Vagina (tissue), 2 donors: ENCODE data around the gene DOLPP1. TPM values are rescaled to one million over a fixed set of nuclear protein-coding genes. Genes with fewer than 3 reads are reported as not detected.
A peak's percentile ranks its signal among the peaks of the same experiment; 100 is the strongest.

Experiments used
- DNase-seq, 2 donors: peaks; one replicate each; pipeline ENCODE4 v3.0.0-alpha.2; 2017; ENCODE audit errors: extremely low spot score in 2 of 2
- H3K27ac ChIP-seq: fragments of 200-600 bp; sonication (generic); one replicate; pipeline ENCODE4 v1.5.1; 2019
- H3K27me3 ChIP-seq: fragments of 200-600 bp; sonication (generic); one replicate; pipeline ENCODE4 v1.5.1; 2019
- H3K36me3 ChIP-seq, 2 donors: fragments of 200-600 bp; sonication (generic); one replicate each; pipeline ENCODE4 v1.5.1; 2017 to 2019
- H3K4me1 ChIP-seq: fragments of 200-600 bp; sonication (generic); one replicate; pipeline ENCODE4 v1.5.1; 2019
- H3K4me3 ChIP-seq, 2 donors: fragments of 200-600 bp; sonication (generic); 1 replicate in 1 of 2; 2 replicates in 1 of 2; pipeline ENCODE4 v1.5.1; 2016 to 2019
- H3K9me3 ChIP-seq: fragments of 200-600 bp; sonication (generic); one replicate; pipeline ENCODE4 v1.5.1; 2019
- POLR2A ChIP-seq, 2 donors: fragments of 450-650 bp; IDR thresholded peaks; one replicate each; pipeline ENCODE4 v1.6.1; 2017; ENCODE audit warnings: antibody characterized with exemption in 2 of 2, mild to moderate bottlenecking in 2 of 2, moderate library complexity in 2 of 2
- POLR2AphosphoS5 ChIP-seq, 2 donors: sonication (generic); formaldehyde crosslinking; IDR thresholded peaks; one replicate each; pipeline ENCODE4 v1.9.0; 2017; ENCODE audit warnings: antibody characterized with exemption in 2 of 2, mild to moderate bottlenecking in 2 of 2, low read depth in 1 of 2; ENCODE audit not compliant: insufficient read depth in 1 of 2
- intact Hi-C: fragments of 100-400 bp; cut with DNase I; formaldehyde crosslinking; loops from one replicate; pipeline ENCODE4 v1.15.1; 2023
- total RNA-seq: library from RNA; depleted of rRNA; stranded (reverse); fragments of >200 nt; gene quantifications from one replicate; pipeline ENCODE4 v1.2.3, GENCODE V29; 2016
- TF ChIP-seq, protein P1 (sequence below), 3 experiments: fragments of 450-650 bp in 2 of 3; fragments of 200-600 bp in 1 of 3; sonication (generic) in 1 of 3; IDR thresholded peaks; one replicate each; pipeline ENCODE4 v1.5.1; 2017 to 2019; ENCODE audit warnings: antibody characterized with exemption in 3 of 3, mild to moderate bottlenecking in 2 of 3, moderate library complexity in 2 of 3

The DOLPP1 gene
- total RNA-seq, 1 donor from 2014 or later: 3.2 TPM

DNA sequence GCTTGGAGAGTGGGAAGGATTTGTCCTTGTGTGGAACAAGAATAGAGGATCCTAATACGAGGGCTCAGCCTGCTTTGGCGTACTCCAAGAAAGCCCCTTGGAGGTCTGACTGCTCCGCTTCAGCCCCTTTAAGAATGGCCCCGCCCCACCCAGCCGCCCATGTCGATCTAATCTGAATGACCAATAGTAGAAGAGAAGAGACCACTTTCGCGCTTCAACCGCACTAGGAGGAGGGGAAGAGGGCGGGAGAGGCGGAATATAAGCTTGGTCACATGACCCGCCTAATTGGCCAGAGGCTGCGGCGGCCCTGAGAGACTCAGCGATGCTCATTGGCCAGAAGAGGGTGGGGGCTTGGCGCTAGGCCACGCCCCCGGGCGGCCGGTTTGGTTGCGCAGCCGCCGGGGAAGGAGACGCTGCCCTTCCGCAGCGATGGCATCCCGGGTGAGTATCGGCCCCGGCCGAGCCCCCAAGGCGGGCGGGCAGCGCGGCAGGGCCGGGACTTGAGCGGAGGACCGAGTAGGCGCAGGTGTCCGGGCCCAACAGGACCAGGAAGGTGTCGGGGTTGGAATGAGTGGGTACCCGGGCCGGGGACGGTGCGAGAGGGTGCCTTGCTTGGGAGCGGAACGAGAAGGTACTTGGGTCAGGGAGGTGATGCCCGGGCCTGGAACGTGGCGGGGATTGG is 44.5 kb upstream of the DOLPP1 start, which contains the start of gene MIGA2:
TSS of gene MIGA2 (plus strand) at position 386 of the 682 bp plus-strand sequence. CDS start 3,969 bp downstream, outside the sequence.
- no peaks in the 10 kb centered on the region for H3K27me3 ChIP-seq
- no peaks in the 10 kb centered on the region for H3K9me3 ChIP-seq
- intact Hi-C loops: no loop called here
- TF ChIP-seq, protein P1, sequence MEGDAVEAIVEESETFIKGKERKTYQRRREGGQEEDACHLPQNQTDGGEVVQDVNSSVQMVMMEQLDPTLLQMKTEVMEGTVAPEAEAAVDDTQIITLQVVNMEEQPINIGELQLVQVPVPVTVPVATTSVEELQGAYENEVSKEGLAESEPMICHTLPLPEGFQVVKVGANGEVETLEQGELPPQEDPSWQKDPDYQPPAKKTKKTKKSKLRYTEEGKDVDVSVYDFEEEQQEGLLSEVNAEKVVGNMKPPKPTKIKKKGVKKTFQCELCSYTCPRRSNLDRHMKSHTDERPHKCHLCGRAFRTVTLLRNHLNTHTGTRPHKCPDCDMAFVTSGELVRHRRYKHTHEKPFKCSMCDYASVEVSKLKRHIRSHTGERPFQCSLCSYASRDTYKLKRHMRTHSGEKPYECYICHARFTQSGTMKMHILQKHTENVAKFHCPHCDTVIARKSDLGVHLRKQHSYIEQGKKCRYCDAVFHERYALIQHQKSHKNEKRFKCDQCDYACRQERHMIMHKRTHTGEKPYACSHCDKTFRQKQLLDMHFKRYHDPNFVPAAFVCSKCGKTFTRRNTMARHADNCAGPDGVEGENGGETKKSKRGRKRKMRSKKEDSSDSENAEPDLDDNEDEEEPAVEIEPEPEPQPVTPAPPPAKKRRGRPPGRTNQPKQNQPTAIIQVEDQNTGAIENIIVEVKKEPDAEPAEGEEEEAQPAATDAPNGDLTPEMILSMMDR (IDR thresholded peaks at IDR 0.05): no peak
- peak in 1 of 2 donors; percentile 86 for TF ChIP-seq POLR2A (IDR thresholded peaks at IDR 0.05)
- peak; percentile 97 for TF ChIP-seq POLR2AphosphoS5 (IDR thresholded peaks at IDR 0.05; ENCODE audit: insufficient read depth in 1 of 2, low read depth in 1 of 2)
- peak in 1 of 2 donors; percentile 99 for DNase-seq
- peaks cover 29% of the 10 kb centered on the region for H3K4me1 ChIP-seq
- peaks cover 0 to 9% of the 10 kb centered on the region in 2 donors for H3K36me3 ChIP-seq
- H3K4me3 ChIP-seq: peak within 1 kb of the TSS; percentile 76 to 99
- H3K27ac ChIP-seq: peak within 1 kb of the TSS; percentile 89

DNA sequence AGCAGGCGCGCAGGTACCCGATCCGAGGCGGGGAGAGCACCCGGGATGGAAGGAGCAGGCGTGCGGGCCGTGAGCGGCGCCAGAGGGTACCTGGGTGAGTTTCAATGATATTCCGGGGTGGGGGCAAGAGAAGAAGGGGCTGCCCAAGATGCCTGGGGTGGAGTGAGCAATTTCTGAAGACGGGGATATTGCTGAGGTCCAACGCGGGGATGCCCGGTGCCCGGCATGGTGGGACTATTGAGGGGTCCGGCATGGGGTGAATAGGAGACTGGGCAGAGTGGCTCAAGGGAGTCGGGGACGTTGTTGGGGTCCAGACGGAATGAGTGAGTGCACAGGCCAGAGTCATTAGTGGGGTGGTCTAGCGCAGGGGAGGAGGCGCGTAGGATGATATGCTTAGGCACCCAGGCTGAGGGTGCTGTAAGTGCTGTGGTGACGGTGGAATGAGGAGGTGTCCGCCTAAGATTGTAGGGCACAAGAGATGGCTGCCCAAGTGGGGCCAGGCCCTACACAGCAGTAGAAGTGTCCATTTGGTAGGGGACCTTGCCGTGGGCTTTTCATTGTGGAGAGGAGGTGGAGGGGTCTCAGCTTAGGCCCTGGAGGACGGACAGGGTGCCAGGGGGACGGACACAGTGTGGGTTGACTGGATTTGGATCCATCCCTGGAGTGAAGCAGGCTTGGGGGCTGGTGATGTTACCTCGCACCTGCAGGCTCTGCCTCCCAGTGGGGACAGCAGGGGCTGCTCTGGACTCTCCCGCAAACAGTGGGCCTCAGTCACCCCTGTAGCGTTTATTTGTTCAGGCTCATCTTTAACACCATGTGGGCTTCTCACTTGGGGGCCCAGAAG is 43.8 kb upstream of the DOLPP1 start:
- H3K4me3 ChIP-seq: peak overlapping the region; percentile 76 to 99
- TF ChIP-seq POLR2A (IDR thresholded peaks at IDR 0.05): no peak
- TF ChIP-seq POLR2AphosphoS5 (IDR thresholded peaks at IDR 0.05; ENCODE audit: insufficient read depth in 1 of 2, low read depth in 1 of 2): no peak
- TF ChIP-seq, protein P1 (IDR thresholded peaks at IDR 0.05): no peak
- no peaks in the 10 kb centered on the region for H3K9me3 ChIP-seq
- peaks cover 29% of the 10 kb centered on the region for H3K4me1 ChIP-seq
- no peak for DNase-seq
- intact Hi-C loops: no loop called here
- H3K27me3 ChIP-seq: no peaks in the 10 kb centered on the region
- peak overlapping the region; percentile 89 for H3K27ac ChIP-seq
- peaks cover 0 to 17% of the 10 kb centered on the region in 2 donors for H3K36me3 ChIP-seq

DNA sequence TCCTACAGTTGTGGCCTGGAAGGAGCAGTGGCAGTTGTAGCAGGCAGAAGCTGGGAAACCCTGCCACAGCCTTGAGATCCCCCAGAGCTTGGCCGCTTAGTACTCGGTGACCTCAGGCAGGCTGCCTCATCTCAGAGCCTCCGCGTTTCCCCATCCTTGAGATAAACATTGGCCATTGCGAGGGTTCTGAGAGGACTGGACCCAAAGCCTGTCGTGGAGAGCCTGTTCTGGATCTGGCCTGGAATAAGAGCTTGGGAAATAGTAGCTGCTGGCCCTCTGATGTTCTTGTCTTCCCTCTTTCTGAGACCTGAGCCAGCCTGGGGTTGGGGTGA is 43.2 kb upstream of the DOLPP1 start:
- TF ChIP-seq, protein P1 (IDR thresholded peaks at IDR 0.05): no peak
- TF ChIP-seq POLR2AphosphoS5 (IDR thresholded peaks at IDR 0.05; ENCODE audit: insufficient read depth in 1 of 2, low read depth in 1 of 2): no peak
- TF ChIP-seq POLR2A (IDR thresholded peaks at IDR 0.05): no peak
- H3K4me1 ChIP-seq: peaks cover 29% of the 10 kb centered on the region
- H3K27ac ChIP-seq: peak overlapping the region; percentile 89
- no peaks in the 10 kb centered on the region for H3K9me3 ChIP-seq
- no peak for DNase-seq
- H3K4me3 ChIP-seq: peak overlapping the region; percentile 76 to 99
- peaks cover 0 to 23% of the 10 kb centered on the region in 2 donors for H3K36me3 ChIP-seq
- intact Hi-C loops: no loop called here
- no peaks in the 10 kb centered on the region for H3K27me3 ChIP-seq

DNA sequence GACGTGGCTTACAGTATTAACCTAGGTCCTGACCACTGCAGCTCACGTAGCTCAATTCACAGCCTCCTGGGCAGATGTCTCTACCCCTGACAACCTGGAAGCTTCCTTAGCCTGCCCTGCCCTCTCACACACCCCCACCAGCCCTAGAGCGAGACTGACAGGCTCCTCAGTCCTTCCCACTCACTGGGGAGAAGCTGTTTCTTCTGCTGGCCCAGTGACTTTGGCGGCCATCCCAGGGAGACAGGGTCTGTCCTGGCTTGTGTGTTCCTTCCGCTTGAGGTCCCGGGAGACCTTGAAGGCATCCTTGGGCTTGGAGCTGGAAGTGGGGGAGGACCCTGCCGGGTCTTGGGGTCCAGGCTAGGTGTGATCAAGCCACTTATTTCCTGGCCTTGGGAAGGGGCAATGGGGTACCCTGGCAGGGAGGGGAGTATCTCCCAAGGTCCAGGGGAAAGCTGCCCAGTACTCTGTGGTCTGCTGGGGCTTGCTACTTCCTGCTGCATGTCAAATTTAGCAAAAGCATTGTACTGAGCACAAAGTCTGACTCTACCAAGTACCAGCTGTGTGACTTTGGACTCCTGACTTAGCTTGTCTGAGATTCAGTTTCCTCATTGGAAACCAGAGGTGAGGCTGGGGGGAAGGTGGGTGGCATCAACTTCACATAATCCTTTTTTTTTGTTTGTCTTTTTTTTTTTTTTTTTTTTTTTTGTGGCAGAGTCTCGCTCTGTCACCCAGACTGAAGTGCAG is 42.6 kb upstream of the DOLPP1 start:
- H3K9me3 ChIP-seq: no peaks in the 10 kb centered on the region
- DNase-seq: no peak
- peak overlapping the region in 1 of 2 donors; percentile 99 for H3K4me3 ChIP-seq
- peaks cover 29% of the 10 kb centered on the region for H3K4me1 ChIP-seq
- H3K36me3 ChIP-seq: peaks cover 0 to 28% of the 10 kb centered on the region in 2 donors
- intact Hi-C loops: no loop called here
- TF ChIP-seq POLR2AphosphoS5 (IDR thresholded peaks at IDR 0.05; ENCODE audit: insufficient read depth in 1 of 2, low read depth in 1 of 2) (no peak), POLR2A (IDR thresholded peaks at IDR 0.05) (no peak)
- TF ChIP-seq, protein P1 (IDR thresholded peaks at IDR 0.05): no peak
- peak overlapping the region; percentile 89 for H3K27ac ChIP-seq
- H3K27me3 ChIP-seq: no peaks in the 10 kb centered on the region
